Psoas muscle (tissue), 8 donors: Measurements from ENCODE around the gene ITK. TPM values are rescaled to one million over a fixed set of nuclear protein-coding genes. Genes with fewer than 3 reads are reported as not detected.
A peak's percentile ranks its signal among the peaks of the same experiment; 100 is the strongest.

Experiments
- ATAC-seq, 4 donors: fragments of 200-7000 bp; cut with Tn5 transposase; one replicate each; pipeline ENCODE4 v1.9.1; 2020; ENCODE audit warnings: moderate library complexity in 3 of 4, mild to moderate bottlenecking in 2 of 4
- DNase-seq, 2 donors: peaks; one replicate each; pipeline ENCODE4 v3.0.0-alpha.2; 2020
- H3K27ac ChIP-seq: fragments of 200-600 bp; one replicate; pipeline ENCODE4 v1.8.0; 2022
- H3K27me3 ChIP-seq, 3 donors: fragments of 200-600 bp in 1 of 3; one replicate each; pipeline versions ENCODE4 v1.6.1 to v1.8.0; 2013 to 2022; ENCODE audit warnings: low read length in 2 of 3, mild to moderate bottlenecking in 2 of 3, moderate library complexity in 1 of 3; ENCODE audit not compliant: insufficient read depth in 3 of 3
- H3K36me3 ChIP-seq, 2 donors: fragments of 200-600 bp in 1 of 2; one replicate each; pipeline versions ENCODE4 v1.6.1 to v1.8.0; 2013 to 2022; ENCODE audit warnings: low read depth in 1 of 2, mild to moderate bottlenecking in 1 of 2, moderate library complexity in 1 of 2; ENCODE audit not compliant: insufficient read depth in 1 of 2
- H3K4me1 ChIP-seq: fragments of 200-600 bp; one replicate; pipeline ENCODE4 v1.8.0; 2022
- H3K4me3 ChIP-seq: fragments of 200-600 bp; one replicate; pipeline ENCODE4 v1.8.0; 2022; ENCODE audit warnings: mild to moderate bottlenecking
- H3K9me3 ChIP-seq: fragments of 200-600 bp; one replicate; pipeline ENCODE4 v1.8.0; 2022
- CTCF ChIP-seq: fragments of 200-600 bp; IDR thresholded peaks from one replicate; pipeline ENCODE4 v1.8.0; 2022; ENCODE audit warnings: antibody characterized with exemption
- WGBS, 3 donors: extraction: QIAGEN DNeasy Blood & Tissue Kit; methylation state at CpG; one replicate each; pipeline versions ENCODE4 v1.1.6 to v1.1.7; 2013; 5-methylcytosine and 5-hydroxymethylcytosine counted together
- intact Hi-C, 2 donors: fragments of 100-400 bp; cut with DNase I; formaldehyde crosslinking; loops; one replicate each; pipeline versions ENCODE4 v1.11.0 to v1.14.2; 2022
- polyA plus RNA-seq, 3 donors: library from polyadenylated mRNA; stranded (reverse); fragments of 200-250 nt; gene quantifications; one replicate each; pipeline ENCODE4 v1.2.3, GENCODE V29; 2013
- total RNA-seq, 4 donors: library from RNA; stranded (reverse); fragmentation: NEBNext Ultra II Directional in 2 of 4; extraction: Animal tissue kit (Norgen Biotek cat#: 25700) in 2 of 4; gene quantifications; one replicate each; pipeline versions ENCODE4 v1.2.1 to v1.2.4, GENCODE V29; 2021 to 2023
- donor health status: healthy with polysubstance abuse.
- donor health status: DM: no; HTN: no; CAD: no; lungs with moderate emphysema.
- donor health status: Bipolar disorder and iron deficiency.
- donor health status: healthy.
- donor health status: DM: yes; HTN: yes; CAD: no.
- donor health status: DM: no; HTN: no; CAD: no.
- donor health status: DM: no; HTN: no; CAD: no.
- donor health status: DM: yes; HTN: yes; CAD: no.

ITK gene
- total and polyA plus RNA-seq, 7 donors, result 0.04 to 1.0 (median 0.28) TPM

GRCh38 chr5:157267761-157268480 lies 87.3 kb downstream of the ITK start:
- H3K9me3 ChIP-seq, result no peaks in the 10 kb centered on the region
- H3K27ac ChIP-seq, result peak overlapping the region; percentile 46
- peaks cover 16% of the 10 kb centered on the region for H3K4me1 ChIP-seq
- no peaks in the 10 kb centered on the region for H3K27me3 ChIP-seq
- no peak overlapping the region for H3K4me3 ChIP-seq
- TF ChIP-seq CTCF, result no peak
- 30 to 44% (median 32%) methylated on average over 8 of the region's 8 CpGs for WGBS, 3 donors
- DNase-seq, result peak in 1 of 2 donors; percentile 60
- intact Hi-C loops, result no loop called here
- H3K36me3 ChIP-seq, result no peaks in the 10 kb centered on the region
- ATAC-seq, result peak; percentile 49 to 86 (median 78)

- 82 to 86% (median 85%) methylated on average over 6 of the region's 6 CpGs for WGBS, 3 donors
Observed at GRCh38 chr5:157269165-157269671, 88.6 kb downstream of the ITK start.

GRCh38 chr5:157269761-157270272 lies 89.2 kb downstream of the ITK start:
- TF ChIP-seq CTCF, result no peak
- WGBS, 3 donors, result 90 to 98% (median 97%) methylated on average over 4 of the region's 4 CpGs
- Histone ChIP-seq H3K27ac (no peak overlapping the region), H3K9me3 (no peaks in the 10 kb centered on the region), H3K4me3 (no peak overlapping the region), H3K4me1 (peaks cover 16% of the 10 kb centered on the region), H3K36me3 (no peaks in the 10 kb centered on the region), H3K27me3 (no peaks in the 10 kb centered on the region)
- intact Hi-C loops, result no loop called here
- no peak for ATAC-seq
- no peak for DNase-seq

More at GRCh38 chr5:157269165-157269671, 88.6 kb downstream of the ITK start:
- DNase-seq (no peak), ATAC-seq (no peak)
- no peaks in the 10 kb centered on the region for H3K36me3 ChIP-seq
- H3K27me3 ChIP-seq, result no peaks in the 10 kb centered on the region
- H3K4me1 ChIP-seq, result peaks cover 16% of the 10 kb centered on the region
- H3K9me3 ChIP-seq, result no peaks in the 10 kb centered on the region
- H3K27ac ChIP-seq, result no peak overlapping the region
- no peak overlapping the region for H3K4me3 ChIP-seq
- no peak for TF ChIP-seq CTCF
- intact Hi-C loops, result no loop called here

- no peaks in the 10 kb centered on the region for H3K9me3 ChIP-seq
- peaks cover 16% of the 10 kb centered on the region for H3K4me1 ChIP-seq
- 61 to 82% (median 75%) methylated on average over 3 of the region's 3 CpGs for WGBS, 3 donors
- TF ChIP-seq CTCF, result no peak
- no peak for DNase-seq
- H3K27ac ChIP-seq, result no peak overlapping the region
- H3K36me3 ChIP-seq, result no peaks in the 10 kb centered on the region
- no peaks in the 10 kb centered on the region for H3K27me3 ChIP-seq
- no peak for ATAC-seq
- no peak overlapping the region for H3K4me3 ChIP-seq
- intact Hi-C loops, result no loop called here
Observed at GRCh38 chr5:157270771-157271170, 90.1 kb downstream of the ITK start.
